PC-3 (cell line): ENCODE data around the gene TSPEAR. TPM values are rescaled to one million over a fixed set of nuclear protein-coding genes. Genes with fewer than 3 reads are reported as not detected.

Source experiments
- ATAC-seq: fragments of 200-7000 bp; cut with Tn5 transposase; 2 replicates; pipeline ENCODE4 v1.9.1; 2020; ENCODE audit warnings: mild to moderate bottlenecking, moderate library complexity
- BruUV-seq: library from RNA; stranded (reverse); fragments of 400-500 nt; replicated peaks from 2 replicates; lab custom pipeline; 2021; lab: Mats Ljungman, UMichigan
- CTCF ChIA-PET: fragments of 300-600 bp; sonication (Branson Sonifier 250); formaldehyde crosslinking; loops from one replicate; lab custom pipeline; 2022; ENCODE audit warnings: antibody characterized with exemption; lab: Charles Lee
- POLR2A ChIA-PET: fragments of 300-600 bp; sonication (Branson Sonifier 250); formaldehyde crosslinking; loops from one replicate; lab custom pipeline; 2022; ENCODE audit warnings: antibody characterized with exemption; ENCODE audit not compliant: unreplicated experiment; lab: Charles Lee
- DNase-seq: peaks from one replicate; pipeline ENCODE4 v3.0.0-alpha.2; 2015
- H2AFZ ChIP-seq: fragments of 300-600 bp; sonication (generic); 2 replicates; pipeline ENCODE4 v1.6.0; 2016; ENCODE audit warnings: antibody characterized with exemption, low read length
- H3F3A ChIP-seq: fragments of 300-600 bp; sonication (generic); one replicate; pipeline ENCODE4 v1.6.0; 2017; ENCODE audit warnings: antibody characterized with exemption, low read length, control low read depth, mild to moderate bottlenecking; ENCODE audit not compliant: unreplicated experiment
- H3K27ac ChIP-seq: fragments of 300-600 bp; sonication (generic); 2 replicates; pipeline ENCODE4 v1.5.1; 2016; ENCODE audit warnings: mild to moderate bottlenecking, low read length
- H3K27me3 ChIP-seq: fragments of 300-600 bp; sonication (generic); 2 replicates; pipeline ENCODE4 v1.6.1; 2016; ENCODE audit warnings: low read length, mixed read lengths
- H3K36me3 ChIP-seq: fragments of 300-600 bp; sonication (generic); 2 replicates; pipeline ENCODE4 v1.6.1; 2016; ENCODE audit warnings: low read depth, mixed run types, low read length, mixed read lengths
- H3K4me1 ChIP-seq: fragments of 300-600 bp; sonication (generic); 2 replicates; pipeline ENCODE4 v1.5.1; 2016; ENCODE audit warnings: low read length; ENCODE audit not compliant: insufficient read depth
- H3K4me2 ChIP-seq: fragments of 300-600 bp; sonication (generic); 2 replicates; pipeline ENCODE4 v1.6.0; 2016; ENCODE audit warnings: low read length
- H3K4me3 ChIP-seq: fragments of 300-600 bp; sonication (generic); 2 replicates; pipeline ENCODE4 v1.5.1; 2016; ENCODE audit warnings: mild to moderate bottlenecking, low read length, mixed read lengths
- H3K79me2 ChIP-seq: fragments of 300-600 bp; sonication (generic); 2 replicates; pipeline ENCODE4 v1.6.1; 2017; ENCODE audit warnings: low read length, mixed read lengths
- H3K9ac ChIP-seq: fragments of 300-600 bp; sonication (generic); 2 replicates; pipeline ENCODE4 v1.6.0; 2016; ENCODE audit warnings: mild to moderate bottlenecking, low read length
- H3K9me2 ChIP-seq: fragments of 300-600 bp; sonication (generic); replicated peaks from 2 replicates; pipeline ENCODE4 v1.6.1; 2016; ENCODE audit warnings: mixed run types, low read length, mixed read lengths
- H3K9me3 ChIP-seq: fragments of 300-600 bp; sonication (generic); 2 replicates; pipeline ENCODE4 v1.6.1; 2016; ENCODE audit warnings: low read length, mixed read lengths
- H4K20me1 ChIP-seq: fragments of 300-600 bp; sonication (generic); 2 replicates; pipeline ENCODE4 v1.6.1; 2016; ENCODE audit warnings: low read length, mixed read lengths
- CTCF ChIP-seq: fragments of 300-600 bp; sonication (generic); conservative IDR thresholded peaks from 2 replicates; pipeline ENCODE4 v1.5.1; 2017; ENCODE audit warnings: antibody characterized with exemption, low read depth, mild to moderate bottlenecking, low read length
- EZH2 ChIP-seq: fragments of 300-600 bp; sonication (generic); IDR thresholded peaks from one replicate; pipeline ENCODE4 v1.6.1; 2017; ENCODE audit warnings: antibody characterized with exemption, mild to moderate bottlenecking, low read length; ENCODE audit not compliant: unreplicated experiment
- EZH2phosphoT487 ChIP-seq: fragments of 300-600 bp; sonication (generic); IDR thresholded peaks from 2 replicates; pipeline ENCODE4 v1.6.1; 2018; ENCODE audit warnings: mild to moderate bottlenecking, antibody characterized with exemption, low read length, borderline replicate concordance
- intact Hi-C: fragments of 100-400 bp; cut with micrococcal nuclease; formaldehyde crosslinking; loops from 2 replicates; pipeline ENCODE4 v1.9.0; 2023
- total RNA-seq: library from RNA; depleted of rRNA; stranded (reverse); fragments of >200 nt; gene quantifications from 2 replicates; pipeline ENCODE4 v1.2.3, GENCODE V29; 2014

The TSPEAR gene
- total RNA-seq, 1 experiment from 2014 or later = 2.1 TPM

- H4K20me1 ChIP-seq = no peaks in the 10 kb centered on the region
- H3K9me2 ChIP-seq = no peaks in the 10 kb centered on the region
- H3K36me3 ChIP-seq = no peaks in the 10 kb centered on the region
- no peaks in the 10 kb centered on the region for H3K79me2 ChIP-seq
- H3K9me3 ChIP-seq = peaks cover 17% of the 10 kb centered on the region; the same call in 1 of the 2 replicates
- no peaks in the 10 kb centered on the region for H3F3A ChIP-seq
- ChIA-PET CTCF (no interaction called here), POLR2A (no interaction called here)
- H3K9ac ChIP-seq = no peak overlapping the region
- H3K27me3 ChIP-seq = no peaks in the 10 kb centered on the region
- TF ChIP-seq CTCF (no peak), EZH2phosphoT487 (no peak), EZH2 (no peak)
- no peak overlapping the region for H3K4me2 ChIP-seq
- no peak overlapping the region for H3K27ac ChIP-seq
- H3K4me3 ChIP-seq = no peak overlapping the region
- intact Hi-C loops = no loop called here
- BruUV-seq = no TSS peak
- H2AFZ ChIP-seq = no peak overlapping the region
- DNase-seq (no peak), ATAC-seq (no peak)
- no peaks in the 10 kb centered on the region for H3K4me1 ChIP-seq
Observed at GRCh38 chr21:44544566-44544965, 166.8 kb downstream of the TSPEAR start.

DNA sequence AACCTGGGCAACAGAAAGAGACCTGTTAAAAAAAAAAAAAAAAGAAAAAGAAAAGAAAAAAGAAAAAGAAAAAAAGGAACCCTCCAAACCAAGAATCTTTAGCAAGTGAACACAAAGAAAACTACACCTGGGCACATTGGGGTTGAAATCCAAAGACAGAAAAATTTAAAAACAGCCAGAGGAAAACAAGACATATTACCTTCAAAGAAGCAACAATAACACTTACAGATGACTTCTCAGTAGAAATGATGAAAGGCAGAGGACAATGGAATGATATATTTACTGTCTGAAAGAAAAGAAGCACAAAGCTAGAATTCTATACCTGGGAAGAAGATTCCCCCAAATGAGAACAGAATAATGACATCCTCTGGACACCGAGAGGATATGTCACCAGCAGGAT lies 168.7 kb downstream of the TSPEAR start:
- Histone ChIP-seq H3K79me2 (no peaks in the 10 kb centered on the region), H3K9ac (no peak overlapping the region), H3K27me3 (no peaks in the 10 kb centered on the region), H2AFZ (no peak overlapping the region), H3K4me1 (no peaks in the 10 kb centered on the region), H4K20me1 (no peaks in the 10 kb centered on the region), H3K36me3 (no peaks in the 10 kb centered on the region), H3F3A (no peaks in the 10 kb centered on the region), H3K9me3 (peaks cover 17% of the 10 kb centered on the region; the same call in 1 of the 2 replicates), H3K4me3 (no peak overlapping the region), H3K27ac (no peak overlapping the region), H3K4me2 (no peak overlapping the region), H3K9me2 (no peaks in the 10 kb centered on the region)
- DNase-seq (no peak), ATAC-seq (no peak)
- ChIA-PET POLR2A (interaction anchor here (0.6 kb wide), 1 partner anchor 247 kb away, joined by 7 read pairs; no protein-coding TSS in a partner anchor), CTCF (no interaction called here)
- TF ChIP-seq EZH2phosphoT487 (no peak), EZH2 (no peak), CTCF (no peak)
- intact Hi-C loops = no loop called here
- BruUV-seq = no TSS peak

DNA sequence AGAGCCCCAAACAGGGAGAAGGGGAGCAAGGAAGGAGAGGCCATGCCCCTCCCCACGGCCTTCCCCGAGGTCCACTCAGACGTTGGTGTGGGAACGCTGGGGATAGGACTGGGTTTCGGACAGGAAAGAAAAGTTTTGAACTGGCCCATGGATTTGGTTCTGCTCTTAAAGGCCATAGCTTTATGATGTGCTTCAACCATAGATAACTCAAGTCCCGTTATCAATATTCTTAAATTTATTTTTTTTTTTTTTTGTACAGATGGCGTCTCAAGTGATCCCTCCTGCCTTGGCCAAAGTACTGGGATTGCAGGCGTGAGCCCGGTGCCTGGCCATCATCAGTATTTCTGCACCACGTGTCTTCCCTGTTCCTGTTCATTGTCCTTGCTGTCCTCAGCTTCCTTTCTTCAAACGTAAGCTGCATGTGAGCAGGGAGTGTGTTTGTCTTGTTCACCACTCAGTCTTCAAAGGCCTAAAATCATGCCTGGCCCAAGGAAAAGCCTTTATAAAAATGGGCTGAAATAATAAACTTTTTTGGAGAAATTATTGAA lies 170.6 kb downstream of the TSPEAR start:
- Histone ChIP-seq H3K9ac (no peak overlapping the region), H3K4me3 (no peak overlapping the region), H3F3A (no peaks in the 10 kb centered on the region), H2AFZ (no peak overlapping the region), H3K9me3 (peaks cover 10% of the 10 kb centered on the region; the same call in 1 of the 2 replicates), H3K79me2 (no peaks in the 10 kb centered on the region), H3K27me3 (no peaks in the 10 kb centered on the region), H3K36me3 (no peaks in the 10 kb centered on the region), H3K4me1 (no peaks in the 10 kb centered on the region), H3K9me2 (no peaks in the 10 kb centered on the region), H3K27ac (no peak overlapping the region), H3K4me2 (no peak overlapping the region), H4K20me1 (no peaks in the 10 kb centered on the region)
- BruUV-seq = no TSS peak
- intact Hi-C loops = no loop called here
- no peak for DNase-seq
- POLR2A ChIA-PET = no interaction called here
- CTCF ChIA-PET = no interaction called here
- no peak for ATAC-seq
- TF ChIP-seq EZH2phosphoT487 = no peak
- no peak for TF ChIP-seq EZH2
- TF ChIP-seq CTCF = no peak
